GM19025 (cell line): Measurements from ENCODE around the gene CLDN24.

Experiments
- ATAC-seq: cut with Tn5 transposase; IDR thresholded peaks from one replicate; pipeline ENCODE4 v1.9.1; 2021; ENCODE audit warnings: mild to moderate bottlenecking, low read depth, moderate library complexity; ENCODE audit not compliant: unreplicated experiment

CLDN24 gene

GRCh38 chr4:183322326-183322725 lies at the start of gene CLDN24:
CLDN24 (minus strand) TSS chr4:183322426; CDS start chr4:183322426, 0 bp downstream.
- no peak for ATAC-seq

GRCh38 chr4:183370786-183371185 lies 48.6 kb upstream of the CLDN24 start:
- ATAC-seq: no peak

GRCh38 chr4:183369073-183369472 lies 46.8 kb upstream of the CLDN24 start:
- no peak for ATAC-seq

GRCh38 chr4:183366206-183366835 lies 44.1 kb upstream of the CLDN24 start:
- no peak for ATAC-seq

GRCh38 chr4:183364025-183364424 lies 41.8 kb upstream of the CLDN24 start:
- no peak for ATAC-seq

- ATAC-seq: no peak
These were observed 40.8 kb upstream of the CLDN24 start for GRCh38 chr4:183362916-183363542.

- no peak for ATAC-seq
These were observed 39.8 kb upstream of the CLDN24 start for GRCh38 chr4:183362036-183362435.

- no peak for ATAC-seq
These were observed 38.1 kb upstream of the CLDN24 start for GRCh38 chr4:183360161-183360919.

- no peak for ATAC-seq
These were observed 36.1 kb upstream of the CLDN24 start for GRCh38 chr4:183358215-183358755.

- ATAC-seq: no peak
These were observed 34.9 kb upstream of the CLDN24 start for GRCh38 chr4:183356931-183357675.

- no peak for ATAC-seq
These were observed 34.1 kb upstream of the CLDN24 start for GRCh38 chr4:183356173-183356830.

- ATAC-seq: no peak
These were observed 33.2 kb upstream of the CLDN24 start for GRCh38 chr4:183355405-183355804.

- ATAC-seq: no peak
These were observed 32.0 kb upstream of the CLDN24 start for GRCh38 chr4:183354219-183354618.

GRCh38 chr4:183353557-183353956 lies 31.3 kb upstream of the CLDN24 start:
- ATAC-seq: no peak

- ATAC-seq: no peak
These were observed 30.3 kb upstream of the CLDN24 start for GRCh38 chr4:183352546-183352945.

GRCh38 chr4:183350317-183351071 lies 28.3 kb upstream of the CLDN24 start:
- no peak for ATAC-seq

GRCh38 chr4:183349673-183350072 lies 27.4 kb upstream of the CLDN24 start:
- ATAC-seq: no peak

- no peak for ATAC-seq
These were observed 26.8 kb upstream of the CLDN24 start for GRCh38 chr4:183348706-183349659.
